ENCODE results near the gene ARHGEF5. TPM values are rescaled to one million over a fixed set of nuclear protein-coding genes. Genes with fewer than 3 reads are reported as not detected.

Gene ARHGEF5
- total and polyA plus RNA-seq, 9 of the 15 experiments (the other 6 are each of a cell fraction or from before 2014, with no cell fraction given): 0.03 to 0.49 (median 0.10) TPM; not detected in 1

DNA sequence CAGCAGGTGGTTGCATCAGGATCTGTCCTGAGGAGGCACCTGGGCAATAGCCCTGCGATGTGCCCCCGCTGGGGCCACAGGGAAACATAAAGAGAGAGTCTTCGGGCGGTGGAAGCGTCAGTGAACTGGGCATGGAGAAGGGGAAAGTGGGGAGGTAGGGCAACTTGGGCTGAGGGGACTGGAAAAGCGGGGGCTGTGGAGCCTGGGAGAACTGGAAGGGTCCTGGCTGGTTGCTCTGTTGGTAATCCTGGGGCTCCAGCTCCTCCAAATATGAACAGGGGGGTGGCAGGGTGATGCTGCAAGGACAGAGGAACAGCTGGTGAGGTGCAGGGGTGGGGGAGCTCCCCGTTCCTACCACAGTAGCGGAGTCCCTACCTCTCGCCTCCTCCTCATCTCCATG is 43.1 kb downstream of the ARHGEF5 start (continued):
- TF ChIP-seq YBX1 (IDR thresholded peaks at IDR 0.05): no peak
- TF ChIP-seq, protein P1, sequence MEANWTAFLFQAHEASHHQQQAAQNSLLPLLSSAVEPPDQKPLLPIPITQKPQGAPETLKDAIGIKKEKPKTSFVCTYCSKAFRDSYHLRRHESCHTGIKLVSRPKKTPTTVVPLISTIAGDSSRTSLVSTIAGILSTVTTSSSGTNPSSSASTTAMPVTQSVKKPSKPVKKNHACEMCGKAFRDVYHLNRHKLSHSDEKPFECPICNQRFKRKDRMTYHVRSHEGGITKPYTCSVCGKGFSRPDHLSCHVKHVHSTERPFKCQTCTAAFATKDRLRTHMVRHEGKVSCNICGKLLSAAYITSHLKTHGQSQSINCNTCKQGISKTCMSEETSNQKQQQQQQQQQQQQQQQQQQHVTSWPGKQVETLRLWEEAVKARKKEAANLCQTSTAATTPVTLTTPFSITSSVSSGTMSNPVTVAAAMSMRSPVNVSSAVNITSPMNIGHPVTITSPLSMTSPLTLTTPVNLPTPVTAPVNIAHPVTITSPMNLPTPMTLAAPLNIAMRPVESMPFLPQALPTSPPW (CRISPR knock-in tag; IDR thresholded peaks at IDR 0.05): no peak
- no peak for TF ChIP-seq TFAM (CRISPR knock-in tag; conservative IDR thresholded peaks at IDR 0.05)

DNA sequence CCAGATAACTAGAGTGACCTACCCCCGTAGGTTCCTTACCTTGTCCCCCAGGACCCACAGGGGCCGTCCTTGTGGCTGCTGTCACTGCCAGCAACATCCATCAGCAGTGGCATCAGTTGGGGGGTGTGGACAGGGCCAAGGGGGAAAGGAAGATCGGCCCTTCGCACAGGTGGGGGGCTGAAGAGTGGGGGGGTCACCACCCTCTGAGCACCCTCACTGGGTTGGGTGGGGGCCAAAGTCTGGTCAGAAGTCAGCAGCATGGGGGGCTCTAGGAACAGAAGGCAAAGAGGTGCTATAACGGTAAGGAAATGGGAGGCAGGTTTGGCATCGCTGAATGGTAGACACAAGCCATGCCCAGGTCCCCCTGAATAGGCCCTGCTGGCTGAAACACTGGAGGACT is 43.7 kb downstream of the ARHGEF5 start:
- no peaks in the 10 kb centered on the region for H3K79me2 ChIP-seq (ENCODE audit: control insufficient read depth, insufficient read depth, low read length)
- H2AFZ ChIP-seq (ENCODE audit: low read depth, low read length): no peak overlapping the region
- DNase-seq (ENCODE audit: extremely low read depth in 1 of 4, low spot score in 3 of 4) (no peak), ATAC-seq (no peak), FAIRE-seq (no peak)
- H3K9ac ChIP-seq (ENCODE audit: insufficient read depth in 1 of 2, low read depth in 2 of 2, low read length in 2 of 2): no peak overlapping the region
- no peaks in the 10 kb centered on the region for H3K9me1 ChIP-seq (ENCODE audit: control insufficient read depth, insufficient read depth, low read length)
- ChIA-PET CTCF (ENCODE audit: low intra/inter-chr PET ratio) (no interaction called here), POLR2A (interaction anchor here (1.1 kb wide), 1 partner anchor 16 kb away, joined by 4 read pairs; no protein-coding TSS in a partner anchor)
- WGBS (ENCODE audit: insufficient coverage, low coverage, missing lambda C conversion rate): 0% methylated on average over 4 of the region's 6 CpGs
- in situ Hi-C loops (cut with MboI): no loop called here
- H3K4me3 ChIP-seq: no peak overlapping the region
- no peaks in the 10 kb centered on the region for H3K4me1 ChIP-seq (replicated peaks in 1 of 2; ENCODE audit: control insufficient read depth in 2 of 2, insufficient read depth in 2 of 2, low read length in 2 of 2)
- no peaks in the 10 kb centered on the region for H4K20me1 ChIP-seq (replicated peaks; ENCODE audit: control insufficient read depth, insufficient read depth, low read length)
- no peaks in the 10 kb centered on the region for H3K36me3 ChIP-seq (ENCODE audit: control insufficient read depth, insufficient read depth, low read length)
- BruUV-seq (replicated peaks): no TSS peak
- H3K27me3 ChIP-seq (ENCODE audit: control insufficient read depth in 2 of 2, insufficient read depth in 2 of 2, low read length in 2 of 2): peaks cover 3 to 11% of the 10 kb centered on the region in 2 experiments
- intact Hi-C loops (cut with micrococcal nuclease): loop anchor here (10.0 kb wide), 1 partner anchor 224 kb away; no protein-coding TSS in a partner anchor
- no peaks in the 10 kb centered on the region for H3K9me3 ChIP-seq (replicated peaks; ENCODE audit: control insufficient read depth, insufficient read depth, low read depth, low read length)
- no peak overlapping the region for H3K27ac ChIP-seq (ENCODE audit: extremely low read depth, low read depth, low read length)
- H3K4me2 ChIP-seq (ENCODE audit: insufficient read depth, low read length): no peak overlapping the region
- TF ChIP-seq, protein P2, sequence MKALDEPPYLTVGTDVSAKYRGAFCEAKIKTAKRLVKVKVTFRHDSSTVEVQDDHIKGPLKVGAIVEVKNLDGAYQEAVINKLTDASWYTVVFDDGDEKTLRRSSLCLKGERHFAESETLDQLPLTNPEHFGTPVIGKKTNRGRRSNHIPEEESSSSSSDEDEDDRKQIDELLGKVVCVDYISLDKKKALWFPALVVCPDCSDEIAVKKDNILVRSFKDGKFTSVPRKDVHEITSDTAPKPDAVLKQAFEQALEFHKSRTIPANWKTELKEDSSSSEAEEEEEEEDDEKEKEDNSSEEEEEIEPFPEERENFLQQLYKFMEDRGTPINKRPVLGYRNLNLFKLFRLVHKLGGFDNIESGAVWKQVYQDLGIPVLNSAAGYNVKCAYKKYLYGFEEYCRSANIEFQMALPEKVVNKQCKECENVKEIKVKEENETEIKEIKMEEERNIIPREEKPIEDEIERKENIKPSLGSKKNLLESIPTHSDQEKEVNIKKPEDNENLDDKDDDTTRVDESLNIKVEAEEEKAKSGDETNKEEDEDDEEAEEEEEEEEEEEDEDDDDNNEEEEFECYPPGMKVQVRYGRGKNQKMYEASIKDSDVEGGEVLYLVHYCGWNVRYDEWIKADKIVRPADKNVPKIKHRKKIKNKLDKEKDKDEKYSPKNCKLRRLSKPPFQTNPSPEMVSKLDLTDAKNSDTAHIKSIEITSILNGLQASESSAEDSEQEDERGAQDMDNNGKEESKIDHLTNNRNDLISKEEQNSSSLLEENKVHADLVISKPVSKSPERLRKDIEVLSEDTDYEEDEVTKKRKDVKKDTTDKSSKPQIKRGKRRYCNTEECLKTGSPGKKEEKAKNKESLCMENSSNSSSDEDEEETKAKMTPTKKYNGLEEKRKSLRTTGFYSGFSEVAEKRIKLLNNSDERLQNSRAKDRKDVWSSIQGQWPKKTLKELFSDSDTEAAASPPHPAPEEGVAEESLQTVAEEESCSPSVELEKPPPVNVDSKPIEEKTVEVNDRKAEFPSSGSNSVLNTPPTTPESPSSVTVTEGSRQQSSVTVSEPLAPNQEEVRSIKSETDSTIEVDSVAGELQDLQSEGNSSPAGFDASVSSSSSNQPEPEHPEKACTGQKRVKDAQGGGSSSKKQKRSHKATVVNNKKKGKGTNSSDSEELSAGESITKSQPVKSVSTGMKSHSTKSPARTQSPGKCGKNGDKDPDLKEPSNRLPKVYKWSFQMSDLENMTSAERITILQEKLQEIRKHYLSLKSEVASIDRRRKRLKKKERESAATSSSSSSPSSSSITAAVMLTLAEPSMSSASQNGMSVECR (CRISPR knock-in tag; IDR thresholded peaks at IDR 0.05): no peak
- TF ChIP-seq, protein P3, sequence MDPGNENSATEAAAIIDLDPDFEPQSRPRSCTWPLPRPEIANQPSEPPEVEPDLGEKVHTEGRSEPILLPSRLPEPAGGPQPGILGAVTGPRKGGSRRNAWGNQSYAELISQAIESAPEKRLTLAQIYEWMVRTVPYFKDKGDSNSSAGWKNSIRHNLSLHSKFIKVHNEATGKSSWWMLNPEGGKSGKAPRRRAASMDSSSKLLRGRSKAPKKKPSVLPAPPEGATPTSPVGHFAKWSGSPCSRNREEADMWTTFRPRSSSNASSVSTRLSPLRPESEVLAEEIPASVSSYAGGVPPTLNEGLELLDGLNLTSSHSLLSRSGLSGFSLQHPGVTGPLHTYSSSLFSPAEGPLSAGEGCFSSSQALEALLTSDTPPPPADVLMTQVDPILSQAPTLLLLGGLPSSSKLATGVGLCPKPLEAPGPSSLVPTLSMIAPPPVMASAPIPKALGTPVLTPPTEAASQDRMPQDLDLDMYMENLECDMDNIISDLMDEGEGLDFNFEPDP (CRISPR knock-in tag; IDR thresholded peaks at IDR 0.05): no peak
- TF ChIP-seq, protein P4, sequence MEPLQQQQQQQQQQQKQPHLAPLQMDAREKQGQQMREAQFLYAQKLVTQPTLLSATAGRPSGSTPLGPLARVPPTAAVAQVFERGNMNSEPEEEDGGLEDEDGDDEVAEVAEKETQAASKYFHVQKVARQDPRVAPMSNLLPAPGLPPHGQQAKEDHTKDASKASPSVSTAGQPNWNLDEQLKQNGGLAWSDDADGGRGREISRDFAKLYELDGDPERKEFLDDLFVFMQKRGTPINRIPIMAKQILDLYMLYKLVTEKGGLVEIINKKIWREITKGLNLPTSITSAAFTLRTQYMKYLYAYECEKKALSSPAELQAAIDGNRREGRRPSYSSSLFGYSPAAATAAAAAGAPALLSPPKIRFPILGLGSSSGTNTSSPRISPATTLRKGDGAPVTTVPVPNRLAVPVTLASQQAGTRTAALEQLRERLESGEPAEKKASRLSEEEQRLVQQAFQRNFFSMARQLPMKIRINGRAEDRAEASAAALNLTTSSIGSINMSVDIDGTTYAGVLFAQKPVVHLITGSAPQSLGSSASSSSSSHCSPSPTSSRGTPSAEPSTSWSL (CRISPR knock-in tag; IDR thresholded peaks at IDR 0.05; ENCODE audit: borderline replicate concordance): no peak
- TF ChIP-seq ZNF175 (CRISPR knock-in tag; IDR thresholded peaks at IDR 0.05; ENCODE audit: low read depth): no peak
